Upper lobe of right lung (tissue), 1 donor: ENCODE data around the gene PGS1. TPM values are rescaled to one million over a fixed set of nuclear protein-coding genes. Genes with fewer than 3 reads are reported as not detected.

Experiments used
- ATAC-seq: fragments of 200-7000 bp; cut with Tn5 transposase; one replicate; pipeline ENCODE4 v1.9.1; 2020; ENCODE audit warnings: mild to moderate bottlenecking, moderate library complexity
- DNase-seq: peaks from one replicate; pipeline ENCODE4 v3.0.0-alpha.2; 2020
- H3K27ac ChIP-seq: fragments of 200-600 bp; one replicate; pipeline ENCODE4 v1.8.0; 2022
- H3K27me3 ChIP-seq: fragments of 200-600 bp; one replicate; pipeline ENCODE4 v1.8.0; 2022; ENCODE audit warnings: mild to moderate bottlenecking
- H3K36me3 ChIP-seq: fragments of 200-600 bp; one replicate; pipeline ENCODE4 v1.8.0; 2022
- H3K4me1 ChIP-seq: fragments of 200-600 bp; one replicate; pipeline ENCODE4 v1.8.0; 2022
- H3K4me3 ChIP-seq: fragments of 200-600 bp; one replicate; pipeline ENCODE4 v1.8.0; 2022; ENCODE audit warnings: mild to moderate bottlenecking
- H3K9me3 ChIP-seq: fragments of 200-600 bp; one replicate; pipeline ENCODE4 v1.8.0; 2022
- CTCF ChIP-seq: fragments of 200-600 bp; IDR thresholded peaks from one replicate; pipeline ENCODE4 v1.8.0; 2022; ENCODE audit warnings: antibody characterized with exemption
- intact Hi-C: fragments of 100-400 bp; cut with DNase I; formaldehyde crosslinking; loops from one replicate; pipeline ENCODE4 v1.11.0; 2022
- total RNA-seq: library from RNA; stranded (reverse); fragmentation: NEBNext Ultra II Directional; extraction: Animal tissue kit (Norgen Biotek cat#: 25700); gene quantifications from one replicate; pipeline ENCODE4 v1.2.1, GENCODE V29; 2021
- donor health status: DM: no; HTN: yes; CAD: no; lungs with severe emphysema.

Gene PGS1
- total RNA-seq, 1 donor from 2014 or later, result 95.5 TPM

GRCh38 chr17:78426293-78426879 lies 47.9 kb downstream of the PGS1 start:
- H3K4me3 ChIP-seq, result no peak overlapping the region
- ATAC-seq (no peak), DNase-seq (no peak)
- intact Hi-C loops, result no loop called here
- H3K36me3 ChIP-seq, result peaks cover 66% of the 10 kb centered on the region
- no peaks in the 10 kb centered on the region for H3K27me3 ChIP-seq
- H3K4me1 ChIP-seq, result peaks cover 17% of the 10 kb centered on the region
- no peak for TF ChIP-seq CTCF
- H3K9me3 ChIP-seq, result no peaks in the 10 kb centered on the region
- no peak overlapping the region for H3K27ac ChIP-seq

GRCh38 chr17:78427140-78427539 lies 48.7 kb downstream of the PGS1 start:
- DNase-seq (no peak), ATAC-seq (no peak)
- Histone ChIP-seq H3K36me3 (peaks cover 61% of the 10 kb centered on the region), H3K9me3 (no peaks in the 10 kb centered on the region), H3K27ac (no peak overlapping the region), H3K4me3 (no peak overlapping the region), H3K27me3 (no peaks in the 10 kb centered on the region), H3K4me1 (peaks cover 11% of the 10 kb centered on the region)
- no peak for TF ChIP-seq CTCF
- intact Hi-C loops, result no loop called here

- peaks cover 11% of the 10 kb centered on the region for H3K4me1 ChIP-seq
- intact Hi-C loops, result no loop called here
- no peak for ATAC-seq
- no peaks in the 10 kb centered on the region for H3K27me3 ChIP-seq
- no peak overlapping the region for H3K27ac ChIP-seq
- no peak overlapping the region for H3K4me3 ChIP-seq
- peaks cover 58% of the 10 kb centered on the region for H3K36me3 ChIP-seq
- no peaks in the 10 kb centered on the region for H3K9me3 ChIP-seq
- DNase-seq, result no peak
- TF ChIP-seq CTCF, result no peak
Measured at GRCh38 chr17:78428025-78428575, 49.7 kb downstream of the PGS1 start.

GRCh38 chr17:78428836-78429617 lies 50.6 kb downstream of the PGS1 start:
- intact Hi-C loops, result no loop called here
- peaks cover 49% of the 10 kb centered on the region for H3K36me3 ChIP-seq
- no peaks in the 10 kb centered on the region for H3K9me3 ChIP-seq
- no peaks in the 10 kb centered on the region for H3K27me3 ChIP-seq
- no peak for ATAC-seq
- H3K27ac ChIP-seq, result no peak overlapping the region
- H3K4me3 ChIP-seq, result no peak overlapping the region
- peaks cover 11% of the 10 kb centered on the region for H3K4me1 ChIP-seq
- DNase-seq, result no peak
- TF ChIP-seq CTCF, result no peak

- no peak overlapping the region for H3K4me3 ChIP-seq
- peaks cover 43% of the 10 kb centered on the region for H3K36me3 ChIP-seq
- H3K9me3 ChIP-seq, result no peaks in the 10 kb centered on the region
- intact Hi-C loops, result no loop called here
- ATAC-seq, result no peak
- DNase-seq, result no peak
- H3K4me1 ChIP-seq, result peaks cover 11% of the 10 kb centered on the region
- H3K27me3 ChIP-seq, result no peaks in the 10 kb centered on the region
- H3K27ac ChIP-seq, result no peak overlapping the region
- TF ChIP-seq CTCF, result no peak
Measured at GRCh38 chr17:78429618-78429995, 51.2 kb downstream of the PGS1 start.
